Retina (tissue), 1 donor: ENCODE results near the gene SLC7A1.
"Not testable (repeated sequence)": the region's sequence is repeated elsewhere in the genome, so short reads cannot be mapped to it uniquely, and the experiment has no call there.

ENCODE experiments used
- DNase-seq: peaks from one replicate; pipeline ENCODE4 v3.0.0-alpha.2; 2016

Gene SLC7A1

DNA sequence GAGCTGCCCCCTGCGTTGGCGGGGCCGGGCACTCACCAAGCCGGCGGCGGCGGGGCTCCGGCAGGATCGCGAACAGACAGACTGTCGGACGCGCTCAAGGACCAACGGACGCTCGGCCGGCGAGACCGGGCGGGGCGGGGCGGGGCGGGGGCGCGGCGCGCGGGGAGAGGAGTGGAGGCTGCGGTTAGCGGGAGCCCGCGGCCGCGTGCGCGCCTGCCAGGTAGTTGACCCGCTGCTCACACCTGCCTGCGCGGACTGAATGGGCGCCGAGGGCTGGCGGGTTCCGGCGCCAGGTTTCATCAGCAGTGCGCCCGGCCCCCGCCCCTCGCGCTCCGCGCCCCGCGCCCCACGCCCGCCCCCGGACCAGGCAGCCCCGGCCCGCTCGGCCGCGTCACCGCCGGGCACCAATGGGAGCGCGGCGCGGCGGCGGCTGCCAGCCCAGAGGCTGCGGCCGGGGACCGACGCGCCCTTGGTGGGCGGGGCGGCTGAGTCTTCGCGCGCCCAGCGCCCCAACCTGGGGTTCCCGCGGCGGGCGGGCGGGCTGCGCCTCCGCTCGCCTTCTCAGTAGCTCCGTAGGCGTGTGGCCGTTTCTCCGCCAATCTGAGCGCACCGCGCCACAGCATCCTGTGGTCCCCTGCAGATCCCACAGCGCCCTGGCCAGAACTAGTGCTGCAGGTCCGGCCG lies at the start of gene SLC7A1:
SLC7A1 (minus strand) TSS at position 309 of the 684 bp plus-strand sequence. CDS start 59,500 bp downstream, outside the sequence.
- peak; percentile 83 for DNase-seq

DNA sequence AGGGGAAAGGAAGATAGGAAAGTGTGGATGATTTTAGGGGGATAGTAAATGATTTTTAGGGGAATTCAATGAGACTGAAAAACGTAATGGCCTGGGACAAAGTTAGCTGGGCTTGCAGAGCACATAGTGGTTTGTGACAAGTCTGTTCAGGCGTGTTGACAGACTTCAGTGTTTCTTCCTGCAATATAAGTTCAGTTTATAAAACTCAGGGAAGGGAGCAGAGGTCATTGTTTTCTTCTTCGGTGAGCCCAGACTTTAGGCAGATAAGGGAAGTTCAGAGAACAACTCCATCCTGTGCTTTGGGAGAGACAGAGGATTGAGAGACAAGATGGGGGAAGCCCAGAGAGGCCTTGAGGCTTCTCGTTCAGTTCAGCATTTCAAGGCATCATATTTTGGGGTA lies 45.2 kb upstream of the SLC7A1 start:
- no peak for DNase-seq

DNA sequence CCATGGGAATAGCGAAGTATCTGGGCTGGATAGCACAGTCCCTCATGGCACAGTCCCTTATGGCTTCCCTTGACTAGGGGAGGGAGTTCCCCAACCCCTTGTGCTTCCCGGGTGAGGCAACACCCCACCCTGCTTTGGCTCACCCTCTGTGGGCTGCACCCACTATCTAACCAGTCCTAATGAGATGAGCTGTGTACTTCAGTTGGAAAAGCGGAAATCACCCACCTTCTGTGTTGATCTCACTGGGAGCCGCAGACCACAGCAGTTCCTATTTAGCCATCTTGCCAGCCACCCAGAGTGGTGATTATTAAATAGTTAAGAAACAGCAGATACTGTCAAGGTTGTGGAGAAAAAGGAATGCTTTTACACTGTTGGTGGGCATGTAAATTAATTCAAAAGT lies 41.3 kb upstream of the SLC7A1 start:
- not testable (repeated sequence) for DNase-seq

DNA sequence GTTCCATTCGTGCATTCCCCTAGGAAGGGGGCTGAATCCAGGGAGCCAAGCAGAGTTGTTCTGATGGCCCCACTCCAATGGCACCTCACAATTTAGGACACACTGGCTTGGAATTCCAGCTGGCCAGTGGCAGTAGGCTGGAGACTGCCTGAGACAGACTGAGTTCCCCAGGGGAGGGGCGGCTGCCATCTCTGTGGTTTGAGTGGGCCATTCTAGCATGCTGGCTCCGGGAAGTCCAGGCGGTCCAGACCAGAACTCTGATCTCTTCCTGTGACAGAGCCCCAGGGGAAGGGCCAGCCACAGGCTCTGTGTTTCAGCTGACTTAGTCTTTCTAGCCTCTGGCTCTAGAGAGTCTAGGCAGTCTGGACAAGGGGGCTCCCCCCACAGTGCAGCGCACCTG lies 29.5 kb upstream of the SLC7A1 start:
- no peak for DNase-seq

DNA sequence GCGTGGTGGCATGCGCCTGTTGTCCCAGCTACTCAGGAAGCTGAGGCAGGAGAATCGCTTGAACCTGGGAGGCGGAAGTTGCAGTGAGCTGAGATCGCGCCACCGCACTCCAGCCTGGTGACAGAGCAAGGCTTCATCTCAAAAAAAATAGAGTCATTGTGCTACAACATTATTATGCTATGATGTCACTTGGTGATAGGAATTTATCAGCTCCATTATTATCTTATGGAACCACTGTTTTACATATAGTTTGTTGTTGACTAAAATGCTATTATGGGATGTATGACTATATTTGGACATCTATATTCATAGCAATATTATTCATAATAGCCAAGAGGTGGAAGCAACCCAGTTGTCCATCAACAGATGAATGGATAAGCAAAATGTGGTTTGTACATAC lies 26.4 kb upstream of the SLC7A1 start:
- DNase-seq: no peak

DNA sequence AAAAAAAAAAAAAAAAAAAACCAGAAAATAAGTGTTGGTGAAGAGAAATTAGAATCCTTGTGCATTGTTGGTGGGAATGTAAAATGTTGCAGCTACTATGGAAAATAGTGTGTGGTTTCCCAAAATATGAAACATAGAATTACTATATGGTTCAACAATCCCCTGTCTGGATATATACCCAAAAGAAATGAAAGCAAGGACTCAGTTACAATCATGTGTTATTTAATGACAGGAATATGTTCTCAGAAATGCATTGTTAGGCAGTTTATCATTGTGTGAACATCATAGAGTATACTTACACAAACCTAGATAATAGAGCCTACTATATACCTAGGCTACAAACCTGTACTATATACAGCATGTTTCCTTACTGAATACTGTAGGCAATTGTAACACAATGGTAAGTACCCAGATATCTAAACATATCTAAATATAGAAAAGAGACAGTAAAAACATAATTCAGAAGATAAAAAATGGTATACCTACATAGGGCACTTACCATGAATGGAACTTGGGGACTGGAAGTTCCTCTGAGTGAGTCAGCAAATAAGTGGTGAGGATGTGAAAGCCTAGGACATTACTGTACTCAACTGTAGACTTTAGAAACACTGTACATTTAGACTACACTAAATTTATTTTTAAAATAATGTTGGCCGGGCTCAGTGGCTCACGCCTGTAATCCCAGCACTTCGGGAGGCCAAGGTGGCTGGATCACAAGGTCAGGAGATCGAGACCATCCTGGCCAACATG lies 25.7 kb upstream of the SLC7A1 start:
- DNase-seq: no peak

DNA sequence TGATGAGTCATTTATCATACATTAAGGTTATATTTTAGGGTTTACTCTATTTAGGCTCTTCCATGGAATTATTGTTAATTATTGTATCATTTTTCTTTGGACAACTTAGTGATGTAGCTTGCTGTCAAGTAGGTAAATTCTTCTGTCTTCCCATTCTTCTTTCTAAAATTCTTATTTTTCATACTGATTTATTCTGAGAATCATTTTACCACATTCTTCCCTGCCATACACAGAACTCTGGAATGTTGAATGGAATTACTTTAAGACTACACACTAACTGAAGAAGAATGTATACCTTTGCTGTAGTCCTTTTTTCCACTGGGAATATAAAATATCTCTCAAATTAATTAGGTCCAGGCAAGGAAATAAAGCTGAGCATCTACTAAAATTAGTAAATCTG lies 24.5 kb upstream of the SLC7A1 start:
- no peak for DNase-seq

DNA sequence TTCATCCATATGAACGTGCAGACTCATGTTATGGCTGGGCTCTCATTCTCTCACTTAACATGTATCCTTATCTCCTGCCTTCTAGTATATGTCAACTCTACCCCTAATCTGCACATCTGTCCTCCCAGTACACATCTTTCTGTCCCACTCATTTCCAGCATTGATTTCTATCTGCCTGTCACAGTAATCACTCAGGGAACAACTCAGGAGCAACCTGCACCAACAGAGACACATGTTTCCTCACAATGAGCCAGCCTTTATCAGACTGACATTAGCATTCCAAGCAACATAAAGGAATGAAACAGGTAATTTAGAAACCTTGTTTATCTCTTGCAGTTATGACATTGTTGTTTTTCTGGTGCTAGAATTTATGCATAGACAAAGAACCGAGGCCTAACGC lies 17.6 kb upstream of the SLC7A1 start:
- no peak for DNase-seq

DNA sequence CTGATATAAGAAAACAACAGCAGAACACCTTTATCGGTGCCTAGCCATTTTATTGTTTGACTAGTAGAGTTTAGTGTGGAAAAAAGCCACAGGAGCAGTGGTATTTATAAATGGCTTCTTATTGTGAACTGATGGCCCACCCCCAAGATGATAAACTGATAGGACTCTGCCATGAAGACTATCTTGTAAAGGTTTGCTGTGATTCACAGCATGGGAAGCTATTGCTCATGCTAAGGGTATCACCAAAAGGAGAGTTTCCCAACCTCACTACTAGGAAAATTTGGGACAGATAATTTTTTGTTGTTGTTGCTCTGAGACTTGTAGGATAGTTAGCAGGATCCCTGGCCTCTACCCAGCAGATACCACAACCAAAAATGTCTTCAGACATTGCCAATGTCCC lies 12.0 kb upstream of the SLC7A1 start:
- no peak for DNase-seq

DNA sequence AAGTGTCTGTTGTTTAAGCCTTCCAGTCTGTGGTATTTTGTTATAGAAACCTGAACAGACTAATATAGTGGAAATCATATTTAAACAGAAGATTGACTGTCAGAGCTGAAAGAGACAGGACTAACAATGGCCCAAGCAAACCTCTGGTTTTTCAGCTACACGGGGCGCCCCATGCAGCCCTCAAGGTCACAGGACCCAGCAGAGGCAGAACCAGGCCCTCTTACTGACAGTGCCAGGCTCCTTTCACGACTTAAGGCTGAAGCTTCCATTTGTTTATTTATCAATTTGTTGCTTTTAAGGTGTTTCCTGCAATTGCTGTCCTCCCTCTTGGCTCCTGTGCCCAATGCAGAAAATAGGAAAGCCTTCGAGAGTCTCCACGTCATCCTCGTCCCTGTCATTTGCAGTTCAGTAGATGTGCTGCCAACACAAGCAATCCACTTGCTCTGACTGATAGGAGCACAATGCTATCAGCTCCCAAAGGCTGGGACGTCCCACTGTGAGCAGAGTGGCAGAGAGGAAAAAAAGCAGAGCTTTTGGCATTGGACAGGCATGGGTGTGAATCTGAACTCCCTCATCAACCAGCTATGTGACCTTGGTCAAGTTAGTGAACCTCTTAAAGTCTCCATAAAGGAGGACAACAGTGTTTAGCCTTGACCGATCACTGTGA lies 10.5 kb upstream of the SLC7A1 start:
- no peak for DNase-seq

DNA sequence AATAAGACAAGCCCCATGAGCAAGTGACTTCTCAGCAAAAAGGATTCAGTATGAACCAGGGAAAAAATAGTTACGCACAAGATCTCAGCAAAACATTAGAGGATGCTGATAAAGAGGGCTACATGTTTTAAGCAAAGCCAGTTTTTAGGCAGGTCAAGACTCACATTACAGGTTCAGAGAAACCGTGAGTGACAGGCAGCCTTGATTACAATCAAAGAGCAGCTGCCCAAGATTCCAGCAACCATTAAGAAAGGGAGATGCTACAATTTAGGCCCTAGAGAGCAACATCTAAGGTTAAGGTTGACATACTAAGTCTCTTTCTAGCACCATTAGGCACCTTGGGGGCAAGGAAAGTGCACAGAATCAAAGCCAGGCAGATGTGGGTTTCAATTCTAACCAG lies 2.8 kb upstream of the SLC7A1 start:
- DNase-seq: no peak

DNA sequence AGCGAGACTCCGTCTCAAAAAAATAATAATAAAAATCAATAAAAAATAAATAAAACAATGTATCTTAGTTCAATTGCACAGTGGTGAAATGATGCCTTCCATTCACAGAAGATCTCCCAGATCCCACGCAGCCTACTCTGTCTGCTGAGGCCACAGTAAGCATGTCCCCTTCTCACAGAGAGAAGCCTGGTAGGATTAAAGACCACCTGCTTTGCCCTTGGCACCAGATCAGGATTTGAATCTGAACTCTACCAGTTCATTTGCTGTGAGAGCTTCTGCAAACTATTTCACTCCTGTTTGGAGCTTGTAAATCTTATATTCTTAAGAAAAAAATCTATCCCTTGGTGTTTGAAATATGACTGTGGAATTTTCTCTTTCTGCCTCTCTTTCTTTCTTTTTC lies 2.2 kb upstream of the SLC7A1 start:
- DNase-seq: no peak

DNA sequence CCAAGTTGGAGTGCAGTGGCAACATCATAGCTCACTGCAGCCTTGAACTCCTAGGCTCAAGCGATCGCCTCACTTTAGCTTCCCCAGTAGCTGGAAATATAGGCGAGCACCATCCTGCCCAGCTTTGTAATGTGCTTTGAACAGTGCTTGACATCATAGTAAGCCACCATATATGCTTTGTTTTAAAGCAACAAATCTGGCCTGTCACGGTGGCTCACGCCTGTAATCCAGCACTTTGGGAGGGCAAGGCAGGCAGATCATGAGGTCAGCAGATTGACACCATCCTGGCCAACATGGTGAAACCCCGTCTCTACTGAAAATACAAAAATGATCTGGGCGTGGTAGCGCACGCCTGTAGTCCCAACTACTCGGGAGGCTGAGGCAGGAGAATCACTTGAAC lies 1.8 kb upstream of the SLC7A1 start:
- DNase-seq: no peak

DNA sequence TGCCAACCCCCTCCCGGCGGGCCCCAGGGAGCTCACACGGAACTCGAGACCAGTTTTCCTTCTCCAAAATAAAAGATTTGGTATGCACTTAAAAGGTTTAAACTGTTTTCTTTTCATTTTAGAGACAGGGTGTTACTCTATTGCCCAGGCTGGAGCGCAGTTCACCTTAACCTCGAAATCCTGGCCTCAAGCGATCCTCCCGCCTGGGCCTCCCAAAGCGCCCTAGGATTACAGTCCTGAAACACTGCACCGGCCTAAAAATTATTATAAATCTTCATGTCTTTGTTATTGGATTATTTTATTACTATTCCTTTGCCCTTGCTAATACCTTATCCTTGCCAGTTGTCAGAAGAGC lies 553 bp upstream of the SLC7A1 start:
- no peak for DNase-seq

DNA sequence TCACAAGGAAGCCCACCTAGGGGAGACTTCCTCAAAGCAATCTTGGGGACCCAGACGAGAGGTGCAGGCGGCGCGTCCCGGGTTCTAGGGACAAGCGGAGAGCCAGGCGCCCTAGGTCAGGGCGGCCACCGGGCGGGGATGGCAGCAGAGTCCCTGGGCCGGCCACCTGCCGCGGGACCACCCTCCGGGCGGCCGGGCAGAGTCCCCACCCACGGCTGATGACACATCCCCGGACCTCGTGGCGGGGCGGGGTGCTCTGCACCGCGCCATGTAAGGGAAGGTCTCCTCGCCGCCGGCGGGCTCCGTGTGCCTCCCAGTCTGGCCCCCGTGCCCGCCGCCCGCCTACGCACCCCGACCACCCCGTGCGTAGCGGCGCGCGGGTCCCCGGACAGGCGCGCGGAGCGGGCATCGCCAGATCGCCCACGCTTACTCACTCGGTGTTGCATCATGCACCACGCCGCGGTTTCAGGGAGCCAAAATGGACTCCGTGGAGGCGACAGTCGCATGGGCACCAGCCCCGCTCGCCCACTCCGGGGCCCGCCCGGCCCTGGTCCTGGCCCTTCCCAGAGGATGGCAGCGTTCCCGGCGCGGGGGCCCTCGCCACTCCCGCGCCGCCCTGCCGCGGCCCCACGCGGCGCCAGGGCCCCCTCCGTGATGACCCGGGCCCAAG lies 643 bp downstream of the SLC7A1 start:
- DNase-seq: peak; percentile 81

DNA sequence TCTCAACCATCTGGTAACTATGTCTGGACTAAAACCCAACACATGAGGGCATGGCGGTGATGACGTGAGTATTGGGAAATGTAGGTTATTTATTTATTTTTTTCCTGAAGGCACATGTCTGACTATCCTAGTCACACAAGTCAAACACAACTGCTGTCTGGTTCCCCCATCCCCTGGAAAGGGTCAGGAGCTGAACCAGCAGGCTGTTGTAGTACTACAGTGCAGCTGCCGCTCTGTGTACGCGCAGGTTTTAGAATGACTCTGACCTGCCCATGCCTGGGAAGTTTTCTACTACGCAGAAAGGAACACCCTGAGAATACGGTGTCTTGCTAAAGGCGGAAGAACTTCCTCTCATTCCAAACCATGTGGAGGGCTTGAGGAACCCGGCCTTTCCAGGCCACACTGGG lies 1.2 kb downstream of the SLC7A1 start:
- no peak for DNase-seq

DNA sequence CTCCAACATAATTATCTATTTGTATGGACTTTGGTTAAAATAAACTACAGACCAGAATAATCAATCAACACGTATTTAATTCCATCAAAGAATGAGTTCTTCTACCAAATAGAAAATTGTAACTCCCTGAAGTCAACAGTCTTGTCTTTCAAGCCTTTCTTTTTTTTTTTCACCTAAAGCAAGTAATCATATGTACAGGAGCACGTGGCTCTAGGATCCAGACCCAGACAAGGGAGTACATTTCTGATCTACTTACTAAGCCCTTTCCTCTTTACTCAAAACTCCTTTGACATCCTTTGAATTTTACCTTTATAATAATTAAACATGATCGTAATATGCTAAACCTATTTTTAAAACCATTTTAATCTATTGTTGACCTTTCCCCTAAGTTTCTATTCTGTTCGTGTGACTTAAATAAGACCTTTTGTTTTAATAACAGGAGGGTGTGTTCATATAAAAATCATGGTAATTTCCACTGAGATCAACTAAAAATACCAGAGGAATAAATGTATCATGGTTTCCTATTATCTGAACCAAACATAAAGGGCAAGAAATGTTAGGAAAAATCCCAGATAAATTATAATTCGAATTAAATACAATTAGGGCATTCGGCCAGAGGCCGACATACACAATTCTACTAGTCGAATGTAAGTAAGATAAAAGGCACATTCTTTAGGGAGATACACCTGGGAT lies 1.7 kb downstream of the SLC7A1 start:
- DNase-seq: no peak

DNA sequence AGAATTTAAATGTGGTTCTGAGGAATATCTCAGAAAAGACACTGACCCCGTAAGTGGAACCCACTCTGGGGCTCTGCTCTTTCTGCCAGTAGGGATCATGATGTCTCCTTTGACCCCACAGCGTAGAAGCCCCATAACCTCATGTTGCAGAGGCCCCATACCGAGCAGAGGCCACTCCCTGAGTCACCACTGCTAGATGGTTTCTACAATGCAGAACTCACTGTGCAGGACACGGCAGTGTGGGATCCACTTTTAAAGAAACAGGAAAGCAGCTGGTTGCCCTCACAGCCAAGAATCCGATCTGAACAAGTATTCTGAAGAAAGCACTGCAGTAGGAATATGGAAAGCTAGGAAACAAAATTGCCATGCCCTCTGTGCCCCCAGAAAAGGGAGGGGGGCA lies 4.2 kb downstream of the SLC7A1 start:
- DNase-seq: no peak

DNA sequence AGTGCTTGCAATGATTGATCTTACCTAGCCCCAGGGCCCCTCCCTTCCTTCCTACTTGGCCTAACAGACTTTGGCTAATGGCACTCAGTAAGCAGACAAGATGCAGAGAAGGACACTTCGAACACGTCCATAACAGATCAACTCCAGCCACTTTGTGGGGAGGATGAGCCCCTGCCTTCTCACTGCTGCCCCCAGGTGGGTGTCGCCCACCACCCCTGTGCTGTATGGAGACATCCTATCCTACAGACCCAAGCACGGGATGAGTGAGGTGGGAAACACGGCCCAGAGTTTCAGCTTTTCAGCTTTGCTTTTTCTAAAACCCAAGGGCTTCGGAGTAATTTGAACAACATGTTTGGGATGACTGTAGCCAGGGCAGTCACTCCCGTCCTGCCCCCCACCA lies 5.5 kb downstream of the SLC7A1 start:
- DNase-seq: no peak

DNA sequence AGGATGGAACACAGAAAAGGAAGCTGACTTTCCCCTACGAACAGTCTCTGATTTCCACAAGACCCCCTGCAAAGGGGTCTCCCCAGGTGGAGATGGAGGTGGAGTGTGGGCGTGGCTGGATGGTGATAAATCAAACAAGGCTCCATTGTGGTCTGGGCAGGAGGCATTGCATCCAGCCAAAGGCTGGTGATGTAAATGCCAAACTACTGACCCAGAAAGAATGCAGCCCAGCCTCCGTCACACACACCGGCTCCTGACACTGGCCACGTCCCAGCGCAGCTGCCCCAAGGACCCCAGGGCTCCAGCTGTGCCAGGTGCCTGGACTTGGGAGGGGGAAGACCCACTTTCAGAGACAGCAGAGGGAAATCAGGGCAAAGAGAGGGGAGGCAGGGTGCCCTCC lies 6.3 kb downstream of the SLC7A1 start:
- peak; percentile 18 for DNase-seq

DNA sequence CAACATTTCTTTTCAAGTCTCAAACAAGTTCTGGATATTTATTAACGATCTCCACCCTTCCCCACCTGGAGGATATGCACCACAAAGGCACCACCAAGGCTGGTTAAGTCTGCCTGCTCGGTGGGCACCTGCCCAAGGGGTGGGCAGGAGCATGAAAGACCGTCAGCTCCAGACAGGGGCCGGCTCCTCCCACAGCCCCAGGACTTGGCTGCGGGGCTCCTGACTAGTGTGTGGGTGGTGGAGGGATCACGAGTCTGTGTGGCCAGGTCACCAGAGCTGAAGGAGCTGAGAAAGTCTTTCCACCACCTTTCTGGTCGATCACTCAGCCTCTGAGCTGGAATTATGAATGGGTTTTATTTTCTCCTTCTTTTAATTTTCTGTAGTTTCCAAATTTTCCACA lies 7.8 kb downstream of the SLC7A1 start:
- no peak for DNase-seq

DNA sequence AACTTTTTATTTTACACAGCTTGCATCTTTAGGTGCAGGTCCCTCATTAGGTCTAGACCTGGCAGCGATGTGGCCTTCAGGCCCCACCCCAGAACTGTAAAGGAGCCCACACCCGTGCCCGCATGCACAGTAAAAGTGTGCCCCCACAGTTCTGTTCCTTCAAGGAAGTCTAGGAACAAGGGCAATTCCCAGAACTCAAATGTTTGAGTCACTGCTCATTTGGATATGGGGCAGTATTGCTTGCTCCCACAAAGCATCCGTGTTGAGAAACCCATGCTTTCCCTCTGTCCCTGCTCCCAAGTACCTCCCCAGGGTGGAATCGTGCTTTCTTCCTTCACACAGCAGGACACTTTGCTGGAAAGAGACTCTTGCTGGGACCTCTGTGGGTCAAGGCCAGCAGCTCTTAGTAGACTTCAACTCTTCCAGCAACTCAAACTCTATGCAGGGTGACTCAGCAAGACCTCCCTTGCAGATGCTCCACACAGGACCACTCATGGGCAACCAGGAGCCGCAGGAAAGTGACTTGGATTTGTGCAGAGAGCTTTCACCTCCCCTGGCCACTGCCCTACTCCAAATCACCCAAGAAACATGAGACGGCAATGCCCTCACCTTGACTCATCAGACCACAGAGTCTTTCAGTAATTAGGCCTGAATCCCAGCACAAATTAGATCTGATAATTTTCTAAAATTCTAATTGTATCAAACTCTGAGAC lies 12.3 kb downstream of the SLC7A1 start:
- DNase-seq: no peak
